Prostate gland (tissue), 2 donors: ENCODE measurements around the gene TXNRD3.

ENCODE experiments used
- POLR2A ChIP-seq: fragments of 450-650 bp; IDR thresholded peaks from one replicate; pipeline ENCODE4 v1.6.1; 2016; ENCODE audit warnings: antibody characterized with exemption, mild to moderate bottlenecking
- TF ChIP-seq, protein P1 (sequence below), 4 experiments: fragments of 200-600 bp in 2 of 4; fragments of 450-650 bp in 2 of 4; sonication (generic) in 2 of 4; IDR thresholded peaks; 1 replicate in 3 of 4; 2 replicates in 1 of 4; pipeline ENCODE4 v1.5.1; 2016 to 2019; ENCODE audit warnings: antibody characterized with exemption in 4 of 4, mild to moderate bottlenecking in 2 of 4, moderate library complexity in 2 of 4

DNA sequence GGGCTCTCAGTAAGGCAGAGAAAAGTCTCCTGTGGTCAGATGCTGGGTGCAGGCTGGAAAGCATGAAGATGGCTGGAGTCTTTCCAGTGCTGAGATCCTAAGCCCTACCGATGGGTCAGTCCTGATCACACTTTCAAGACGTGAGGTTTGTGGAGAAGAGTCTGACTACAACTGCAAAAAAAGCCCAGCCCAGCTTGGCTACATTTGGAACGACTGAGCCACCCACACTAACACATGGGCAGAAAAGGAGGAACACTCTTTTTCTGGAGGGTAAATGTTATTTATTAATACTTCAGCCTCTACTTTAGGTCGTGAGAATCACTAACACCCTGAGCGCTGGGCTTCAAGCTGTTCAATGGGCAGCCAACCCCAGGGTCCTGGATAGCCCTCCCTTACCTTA is 74.2 kb downstream of the TXNRD3 start:
- TF ChIP-seq POLR2A: no peak
- TF ChIP-seq, protein P1, sequence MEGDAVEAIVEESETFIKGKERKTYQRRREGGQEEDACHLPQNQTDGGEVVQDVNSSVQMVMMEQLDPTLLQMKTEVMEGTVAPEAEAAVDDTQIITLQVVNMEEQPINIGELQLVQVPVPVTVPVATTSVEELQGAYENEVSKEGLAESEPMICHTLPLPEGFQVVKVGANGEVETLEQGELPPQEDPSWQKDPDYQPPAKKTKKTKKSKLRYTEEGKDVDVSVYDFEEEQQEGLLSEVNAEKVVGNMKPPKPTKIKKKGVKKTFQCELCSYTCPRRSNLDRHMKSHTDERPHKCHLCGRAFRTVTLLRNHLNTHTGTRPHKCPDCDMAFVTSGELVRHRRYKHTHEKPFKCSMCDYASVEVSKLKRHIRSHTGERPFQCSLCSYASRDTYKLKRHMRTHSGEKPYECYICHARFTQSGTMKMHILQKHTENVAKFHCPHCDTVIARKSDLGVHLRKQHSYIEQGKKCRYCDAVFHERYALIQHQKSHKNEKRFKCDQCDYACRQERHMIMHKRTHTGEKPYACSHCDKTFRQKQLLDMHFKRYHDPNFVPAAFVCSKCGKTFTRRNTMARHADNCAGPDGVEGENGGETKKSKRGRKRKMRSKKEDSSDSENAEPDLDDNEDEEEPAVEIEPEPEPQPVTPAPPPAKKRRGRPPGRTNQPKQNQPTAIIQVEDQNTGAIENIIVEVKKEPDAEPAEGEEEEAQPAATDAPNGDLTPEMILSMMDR (IDR thresholded peaks at IDR 0.05): no peak
